ENCODE measurements around the gene AATF.

The AATF gene

DNA sequence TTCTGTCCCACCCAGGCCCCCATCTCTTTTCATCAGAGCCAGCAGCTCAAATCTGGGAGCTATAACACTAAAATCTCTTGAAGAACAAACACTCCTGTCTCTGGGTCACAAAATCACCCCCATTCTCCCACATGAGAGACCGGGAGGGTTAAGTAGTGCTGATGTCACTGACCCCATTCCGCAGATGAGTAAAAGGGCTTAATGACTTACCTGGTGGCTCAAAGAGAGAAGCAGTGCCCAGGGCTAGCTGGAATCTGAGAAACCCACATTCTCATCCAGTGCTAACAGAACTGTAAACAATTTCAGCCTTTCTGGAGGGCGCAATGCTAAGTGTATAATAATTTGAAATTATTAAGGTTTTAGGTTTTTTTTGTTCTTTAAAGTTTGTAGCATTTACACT is 37.8 kb upstream of the AATF start:
- no peak for DNase-seq (ENCODE audit: extremely low spot score)
- CTCF ChIA-PET: no interaction called here
- POLR2A ChIA-PET: no interaction called here
- no peak for TF ChIP-seq ZNF384 (IDR thresholded peaks at IDR 0.05)

DNA sequence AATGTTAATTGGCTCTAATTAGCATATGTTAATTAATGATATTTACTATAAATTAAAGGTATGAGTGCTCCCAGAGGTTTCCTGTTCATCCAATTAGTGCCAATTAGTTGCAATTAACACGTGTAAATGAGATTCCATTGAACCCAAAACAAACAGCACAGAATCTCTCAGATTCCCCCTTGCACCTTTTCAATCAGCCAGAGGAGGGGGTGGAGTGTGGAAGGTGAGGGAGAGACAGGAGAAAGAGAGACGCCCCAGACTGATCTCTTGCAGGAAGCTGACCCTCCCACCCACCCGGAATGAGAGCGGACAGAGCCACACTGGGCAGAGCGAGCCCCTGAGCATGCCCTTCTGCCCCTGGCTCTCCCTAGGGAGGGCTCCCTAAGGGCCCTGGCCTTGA is 35.6 kb upstream of the AATF start:
- TF ChIP-seq, protein P1, sequence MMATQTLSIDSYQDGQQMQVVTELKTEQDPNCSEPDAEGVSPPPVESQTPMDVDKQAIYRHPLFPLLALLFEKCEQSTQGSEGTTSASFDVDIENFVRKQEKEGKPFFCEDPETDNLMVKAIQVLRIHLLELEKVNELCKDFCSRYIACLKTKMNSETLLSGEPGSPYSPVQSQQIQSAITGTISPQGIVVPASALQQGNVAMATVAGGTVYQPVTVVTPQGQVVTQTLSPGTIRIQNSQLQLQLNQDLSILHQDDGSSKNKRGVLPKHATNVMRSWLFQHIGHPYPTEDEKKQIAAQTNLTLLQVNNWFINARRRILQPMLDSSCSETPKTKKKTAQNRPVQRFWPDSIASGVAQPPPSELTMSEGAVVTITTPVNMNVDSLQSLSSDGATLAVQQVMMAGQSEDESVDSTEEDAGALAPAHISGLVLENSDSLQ (IDR thresholded peaks at IDR 0.05): no peak
- TF ChIP-seq TARDBP (IDR thresholded peaks at IDR 0.05) (no peak), SP1 (IDR thresholded peaks at IDR 0.05) (no peak), FOXM1 (IDR thresholded peaks at IDR 0.05; ENCODE audit: borderline replicate concordance) (no peak), CTBP1 (IDR thresholded peaks at IDR 0.05; ENCODE audit: borderline replicate concordance) (no peak), LEF1 (IDR thresholded peaks at IDR 0.05; ENCODE audit: borderline replicate concordance) (no peak), ELF4 (IDR thresholded peaks at IDR 0.05) (no peak), FOXK2 (IDR thresholded peaks at IDR 0.05) (no peak), SUZ12 (IDR thresholded peaks at IDR 0.05) (no peak), NFRKB (IDR thresholded peaks at IDR 0.05) (no peak), HDGF (IDR thresholded peaks at IDR 0.05; ENCODE audit: borderline replicate concordance) (no peak), ARNT (IDR thresholded peaks at IDR 0.05) (no peak), BHLHE40 (IDR thresholded peaks at IDR 0.05; ENCODE audit: borderline replicate concordance) (no peak), L3MBTL2 (conservative IDR thresholded peaks at IDR 0.05) (no peak), ZNF384 (IDR thresholded peaks at IDR 0.05) (no peak), FOXA1 (IDR thresholded peaks at IDR 0.05) (no peak)
- POLR2A ChIA-PET: no interaction called here
- DNase-seq (ENCODE audit: extremely low spot score): no peak
- CTCF ChIA-PET: interaction anchor here (1.0 kb wide), 1 partner anchor 8 kb away, joined by 4 read pairs; no protein-coding TSS in a partner anchor

DNA sequence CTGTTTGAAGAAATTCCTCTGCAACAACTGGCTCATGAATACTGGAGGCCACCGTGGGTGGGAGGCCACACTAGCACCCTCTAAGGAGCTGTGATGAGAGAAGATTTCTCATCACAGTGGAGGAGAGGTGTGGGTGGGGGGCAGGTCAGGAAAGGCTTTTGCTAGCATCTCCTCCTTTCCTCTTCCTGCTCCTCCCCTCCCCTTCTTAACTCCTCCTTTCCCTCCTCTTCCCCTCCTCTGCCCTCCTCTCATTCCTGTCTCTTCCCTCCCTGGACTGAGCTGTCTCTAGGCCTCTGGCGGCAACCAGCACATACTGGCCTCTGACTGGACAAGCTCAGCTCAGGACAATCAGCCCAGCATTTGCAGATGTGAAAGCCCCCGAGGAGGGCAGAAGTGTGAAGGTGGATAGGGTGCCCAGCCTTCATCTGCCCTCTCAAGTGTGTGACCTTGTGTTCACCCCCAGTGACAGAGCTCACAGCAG is 30.5 kb upstream of the AATF start:
- POLR2A ChIA-PET: interaction anchor here (1.0 kb wide), 1 partner anchor 31 kb away, joined by 5 read pairs; the partner anchor contains the start of gene AATF
- TF ChIP-seq ZNF384 (IDR thresholded peaks at IDR 0.05) (no peak), HDGF (IDR thresholded peaks at IDR 0.05; ENCODE audit: borderline replicate concordance) (no peak), FOXK2 (IDR thresholded peaks at IDR 0.05) (no peak), SUZ12 (IDR thresholded peaks at IDR 0.05) (no peak), ELF4 (IDR thresholded peaks at IDR 0.05) (no peak), BHLHE40 (IDR thresholded peaks at IDR 0.05; ENCODE audit: borderline replicate concordance) (no peak), FOXA1 (IDR thresholded peaks at IDR 0.05) (no peak)
- no peak for DNase-seq (ENCODE audit: extremely low spot score)
- CTCF ChIA-PET: interaction anchor here (1.1 kb wide), 1 partner anchor 11 kb away, joined by 3 read pairs; no protein-coding TSS in a partner anchor

DNA sequence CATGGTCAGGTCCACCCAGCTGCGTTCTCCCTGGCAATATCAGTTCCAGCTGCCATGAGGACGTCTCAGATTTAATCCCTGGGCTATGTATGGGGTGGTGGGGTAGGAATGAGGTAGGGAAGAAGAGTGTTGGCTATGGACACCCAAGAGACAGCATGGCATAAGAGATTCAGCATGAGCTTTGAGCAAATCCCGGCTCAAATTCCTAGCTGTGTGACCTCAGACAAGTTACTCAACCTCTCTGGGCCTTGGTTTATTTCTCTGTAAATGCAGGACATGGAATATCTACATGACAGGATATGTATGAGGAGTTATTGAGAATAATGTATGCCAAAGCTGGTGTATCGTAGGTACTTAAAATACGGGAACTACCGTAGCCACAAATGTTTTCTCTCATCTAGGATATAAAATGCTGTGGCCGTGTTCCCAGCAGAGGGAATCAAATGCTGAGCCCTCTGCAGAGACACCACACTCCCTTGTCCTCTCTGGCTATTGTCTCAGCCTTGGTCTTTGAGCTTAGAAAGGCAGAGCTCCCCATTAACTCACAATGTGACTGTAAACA is 29.3 kb upstream of the AATF start:
- TF ChIP-seq L3MBTL2 (conservative IDR thresholded peaks at IDR 0.05) (no peak), TARDBP (IDR thresholded peaks at IDR 0.05) (no peak)
- ChIA-PET CTCF (no interaction called here), POLR2A (interaction anchor here (0.6 kb wide), 1 partner anchor 319 kb away, joined by 3 read pairs; no protein-coding TSS in a partner anchor)
- DNase-seq (ENCODE audit: extremely low spot score): no peak

DNA sequence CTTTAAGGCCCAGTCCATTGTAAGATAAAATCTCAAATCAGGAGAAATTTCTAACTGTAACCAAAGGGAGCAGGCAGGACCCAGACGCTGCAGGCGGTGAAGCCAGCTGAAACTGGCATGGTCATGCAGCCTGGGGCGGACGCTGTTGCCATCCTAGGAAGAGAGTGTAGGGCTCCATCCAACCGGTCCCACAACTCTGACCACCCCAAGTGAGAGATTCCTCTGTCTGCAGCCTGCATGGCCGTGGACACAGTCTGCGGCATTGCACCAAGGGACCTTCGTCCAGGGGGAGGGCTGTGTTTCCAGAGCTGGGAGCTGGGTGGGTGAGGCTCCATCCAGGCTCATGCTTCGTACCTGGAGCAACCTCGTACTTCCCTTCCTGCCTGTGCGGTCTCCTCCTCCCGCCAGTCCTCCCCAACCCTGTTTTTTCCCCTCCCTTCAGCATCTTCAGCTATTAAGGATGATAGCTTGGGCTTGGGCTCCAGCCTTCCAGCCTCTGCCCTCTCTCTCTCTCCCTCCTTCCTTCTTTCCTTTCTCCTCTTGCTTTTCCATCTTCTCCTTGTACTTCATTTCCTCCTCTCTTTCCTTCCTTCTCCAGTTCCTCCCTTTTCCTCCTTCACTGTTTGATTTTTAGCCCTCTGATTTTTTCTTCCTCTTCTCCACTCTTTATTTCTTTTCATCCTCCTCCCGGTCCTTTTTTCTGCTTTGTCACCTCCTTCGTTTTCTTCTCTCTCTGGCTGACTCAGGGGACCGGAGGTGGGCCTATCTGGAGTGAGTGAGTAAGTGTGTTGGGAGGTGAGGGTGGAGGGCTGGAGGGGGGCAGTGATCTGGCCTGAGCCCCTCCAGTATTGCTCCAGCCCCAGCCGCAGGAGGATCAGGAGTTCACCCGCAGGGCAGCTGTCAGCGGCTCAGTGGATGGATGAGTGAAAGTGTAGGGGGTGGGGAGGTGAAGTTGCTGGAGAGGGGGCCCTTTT is 28.4 kb upstream of the AATF start:
- TF ChIP-seq TARDBP (IDR thresholded peaks at IDR 0.05) (no peak), L3MBTL2 (conservative IDR thresholded peaks at IDR 0.05) (no peak), SP1 (IDR thresholded peaks at IDR 0.05) (no peak), CTBP1 (IDR thresholded peaks at IDR 0.05; ENCODE audit: borderline replicate concordance) (no peak), ZNF384 (IDR thresholded peaks at IDR 0.05) (no peak), NFRKB (IDR thresholded peaks at IDR 0.05) (no peak), FOXK2 (IDR thresholded peaks at IDR 0.05) (no peak), FOXA1 (IDR thresholded peaks at IDR 0.05) (no peak), ARNT (IDR thresholded peaks at IDR 0.05) (no peak), ELF4 (IDR thresholded peaks at IDR 0.05) (no peak), SUZ12 (IDR thresholded peaks at IDR 0.05) (no peak), FOXM1 (IDR thresholded peaks at IDR 0.05; ENCODE audit: borderline replicate concordance) (no peak), HDGF (IDR thresholded peaks at IDR 0.05; ENCODE audit: borderline replicate concordance) (no peak), LEF1 (IDR thresholded peaks at IDR 0.05; ENCODE audit: borderline replicate concordance) (no peak), BHLHE40 (IDR thresholded peaks at IDR 0.05; ENCODE audit: borderline replicate concordance) (no peak)
- TF ChIP-seq, protein P1 (IDR thresholded peaks at IDR 0.05): no peak
- CTCF ChIA-PET: no interaction called here

DNA sequence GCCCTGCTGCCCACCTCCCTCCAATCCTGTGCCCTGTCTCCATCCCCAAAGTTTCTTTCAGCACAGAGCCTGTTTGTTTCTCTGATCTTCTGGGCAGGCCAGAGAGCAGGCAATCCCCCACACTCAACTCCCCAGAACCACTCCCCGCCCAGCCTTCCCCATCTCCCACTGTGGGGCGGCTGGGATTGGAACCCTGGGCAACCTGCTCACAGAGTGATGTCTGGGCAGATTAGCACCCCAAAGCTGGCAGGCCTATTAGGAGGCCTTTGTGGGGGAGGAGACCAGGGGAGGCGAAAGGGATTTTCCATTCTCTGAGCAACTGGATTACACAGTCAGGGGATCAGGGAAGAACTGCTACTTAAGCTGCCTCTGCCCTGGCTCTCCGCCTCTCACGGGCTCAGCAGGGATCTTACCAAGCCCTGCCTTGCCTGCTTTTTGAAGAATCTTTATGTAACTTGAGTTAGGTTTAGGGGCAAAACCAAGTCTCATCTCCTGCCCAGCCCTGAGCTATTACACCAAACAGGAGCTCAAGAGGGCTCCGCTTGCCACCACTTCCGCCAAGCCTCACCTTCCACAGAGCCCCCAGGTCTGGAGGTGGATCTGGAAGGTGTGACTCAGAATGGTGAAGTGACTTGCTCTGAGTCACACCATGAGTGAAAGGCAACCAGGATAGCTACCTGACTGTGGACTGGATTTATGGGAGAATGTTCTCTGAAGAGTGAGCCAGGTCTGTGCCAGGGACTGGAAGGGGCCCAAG is 27.5 kb upstream of the AATF start:
- no peak for DNase-seq (ENCODE audit: extremely low spot score)
- CTCF ChIA-PET: interaction anchor here (0.9 kb wide), 1 partner anchor 9 kb away, joined by 4 read pairs; no protein-coding TSS in a partner anchor
- POLR2A ChIA-PET: interaction anchor here (0.8 to 1.1 kb wide), 2 partner anchors 11 to 54 kb away, joined by 3 read pairs; no protein-coding TSS in a partner anchor
- TF ChIP-seq BHLHE40 (IDR thresholded peaks at IDR 0.05; ENCODE audit: borderline replicate concordance) (no peak), FOXM1 (IDR thresholded peaks at IDR 0.05; ENCODE audit: borderline replicate concordance) (no peak), FOXK2 (IDR thresholded peaks at IDR 0.05) (no peak), TARDBP (IDR thresholded peaks at IDR 0.05) (no peak), ZNF384 (IDR thresholded peaks at IDR 0.05) (no peak), L3MBTL2 (conservative IDR thresholded peaks at IDR 0.05) (no peak), SUZ12 (IDR thresholded peaks at IDR 0.05) (no peak), ARNT (IDR thresholded peaks at IDR 0.05) (no peak), ELF4 (IDR thresholded peaks at IDR 0.05) (no peak), LEF1 (IDR thresholded peaks at IDR 0.05; ENCODE audit: borderline replicate concordance) (no peak), NFRKB (IDR thresholded peaks at IDR 0.05) (no peak), SP1 (IDR thresholded peaks at IDR 0.05) (no peak), FOXA1 (IDR thresholded peaks at IDR 0.05) (no peak), HDGF (IDR thresholded peaks at IDR 0.05; ENCODE audit: borderline replicate concordance) (no peak), CTBP1 (IDR thresholded peaks at IDR 0.05; ENCODE audit: borderline replicate concordance) (no peak)
- TF ChIP-seq, protein P1 (IDR thresholded peaks at IDR 0.05): no peak

More for the DNA sequence above, 28.4 kb upstream of the AATF start:
- no peak for DNase-seq (ENCODE audit: extremely low spot score)
- POLR2A ChIA-PET: interaction anchor here (0.6 to 1.1 kb wide), 2 partner anchors 55 to 320 kb away, joined by 3 read pairs; no protein-coding TSS in a partner anchor
